Superior temporal gyrus (tissue), 1 donor: ENCODE data around the gene ZBTB43.
A peak's percentile ranks its signal among the peaks of the same experiment; 100 is the strongest.

Source experiments
- DNase-seq: peaks from one replicate; pipeline ENCODE4 v3.0.0-alpha.2; 2016; ENCODE audit errors: extremely low spot score

ZBTB43 gene

GRCh38 chr9:126829035-126829434 lies 24.2 kb downstream of the ZBTB43 start:
- no peak for DNase-seq

- no peak for DNase-seq
Measured at GRCh38 chr9:126830827-126831226, 26.0 kb downstream of the ZBTB43 start.

GRCh38 chr9:126832440-126832839 lies 27.6 kb downstream of the ZBTB43 start:
- DNase-seq = no peak

GRCh38 chr9:126833020-126833419 lies 28.2 kb downstream of the ZBTB43 start:
- no peak for DNase-seq

- peak; percentile 65 for DNase-seq
Measured at GRCh38 chr9:126833710-126834345, 29.0 kb downstream of the ZBTB43 start.

GRCh38 chr9:126834672-126835071 lies 29.8 kb downstream of the ZBTB43 start:
- DNase-seq = no peak

GRCh38 chr9:126836216-126836615 lies 31.4 kb downstream of the ZBTB43 start:
- DNase-seq = peak; percentile 26

- no peak for DNase-seq
Measured at GRCh38 chr9:126838055-126838811, 33.4 kb downstream of the ZBTB43 start.

- DNase-seq = peak; percentile 51
Measured at GRCh38 chr9:126838895-126839294, 34.1 kb downstream of the ZBTB43 start.

GRCh38 chr9:126839301-126839700 lies 34.5 kb downstream of the ZBTB43 start:
- DNase-seq = no peak

- DNase-seq = no peak
Measured at GRCh38 chr9:126842220-126842842, 37.5 kb downstream of the ZBTB43 start.

- DNase-seq = peak; percentile 81
Measured at GRCh38 chr9:126842977-126843799, 38.3 kb downstream of the ZBTB43 start.

GRCh38 chr9:126844085-126844484 lies 39.2 kb downstream of the ZBTB43 start:
- DNase-seq = peak; percentile 55

- no peak for DNase-seq
Measured at GRCh38 chr9:126847051-126847450, 42.2 kb downstream of the ZBTB43 start.

- DNase-seq = no peak
Measured at GRCh38 chr9:126849591-126850225, 44.9 kb downstream of the ZBTB43 start.

- no peak for DNase-seq
Measured at GRCh38 chr9:126851286-126851880, 46.5 kb downstream of the ZBTB43 start.

- DNase-seq = no peak
Measured at GRCh38 chr9:126852086-126852688, 47.3 kb downstream of the ZBTB43 start.

GRCh38 chr9:126853667-126854066 lies 48.8 kb downstream of the ZBTB43 start:
- no peak for DNase-seq

- DNase-seq = no peak
Measured at GRCh38 chr9:126854734-126855133, 49.9 kb downstream of the ZBTB43 start.

- DNase-seq = no peak
Measured at GRCh38 chr9:126856326-126856877, 51.6 kb downstream of the ZBTB43 start.
